DLD1 (cell line): ENCODE results near the gene ZNF500.

ENCODE experiments used
- in situ Hi-C: cut with HindIII; loops from 2 replicates; pipeline ENCODE4 v1.10.0; 2017; ENCODE audit warnings: low sequenced_read_pairs

Gene ZNF500

GRCh38 chr16:4775005-4775404 lies 8.0 kb upstream of the ZNF500 start:
- in situ Hi-C loops, result no loop called here

- in situ Hi-C loops, result no loop called here
Observed at GRCh38 chr16:4772351-4772750, 5.4 kb upstream of the ZNF500 start.

- in situ Hi-C loops, result no loop called here
Observed at GRCh38 chr16:4771646-4772045, 4.7 kb upstream of the ZNF500 start.

- in situ Hi-C loops, result no loop called here
Observed at GRCh38 chr16:4769306-4769638, 2.3 kb upstream of the ZNF500 start.

GRCh38 chr16:4768549-4769305 lies 1.8 kb upstream of the ZNF500 start:
- in situ Hi-C loops, result no loop called here

GRCh38 chr16:4767872-4768548 lies 1.0 kb upstream of the ZNF500 start:
- in situ Hi-C loops, result no loop called here

GRCh38 chr16:4765511-4766474 lies 1.2 kb downstream of the ZNF500 start:
- in situ Hi-C loops, result no loop called here

- in situ Hi-C loops, result no loop called here
Observed at GRCh38 chr16:4763791-4764190, 3.2 kb downstream of the ZNF500 start.

GRCh38 chr16:4762205-4762604 lies 4.8 kb downstream of the ZNF500 start:
- in situ Hi-C loops, result no loop called here

GRCh38 chr16:4760221-4760910 lies 6.6 kb downstream of the ZNF500 start:
- in situ Hi-C loops, result no loop called here

- in situ Hi-C loops, result no loop called here
Observed at GRCh38 chr16:4755687-4756086, 11.3 kb downstream of the ZNF500 start.

- in situ Hi-C loops, result no loop called here
Observed at GRCh38 chr16:4754865-4755264, 12.1 kb downstream of the ZNF500 start.

- in situ Hi-C loops, result no loop called here
Observed at GRCh38 chr16:4753227-4753626, 13.7 kb downstream of the ZNF500 start.

- in situ Hi-C loops, result no loop called here
Observed at GRCh38 chr16:4752351-4753100, 14.4 kb downstream of the ZNF500 start.

GRCh38 chr16:4750896-4751295 lies 16.1 kb downstream of the ZNF500 start:
- in situ Hi-C loops, result no loop called here

GRCh38 chr16:4749700-4750257 lies 17.2 kb downstream of the ZNF500 start:
- in situ Hi-C loops, result no loop called here

GRCh38 chr16:4748682-4749411 lies 18.1 kb downstream of the ZNF500 start:
- in situ Hi-C loops, result no loop called here

GRCh38 chr16:4747906-4748681 lies 18.9 kb downstream of the ZNF500 start:
- in situ Hi-C loops, result no loop called here
